Calu3 (cell line): ENCODE results near the gene MOCOS. TPM values are rescaled to one million over a fixed set of nuclear protein-coding genes. Genes with fewer than 3 reads are reported as not detected.

Experiments used
- BruUV-seq: library from RNA; stranded (reverse); fragments of 400-500 nt; replicated peaks from 2 replicates; lab custom pipeline; 2021; lab: Mats Ljungman, UMichigan
- CTCF ChIA-PET: fragments of 300-600 bp; sonication (Branson Sonifier 250); formaldehyde crosslinking; loops from one replicate; lab custom pipeline; 2022; ENCODE audit warnings: antibody characterized with exemption; lab: Charles Lee
- DNase-seq: peaks from one replicate; pipeline ENCODE4 v3.0.0; 2022
- H3K27ac Mint-ChIP-seq: one replicate; pipeline ENCODE4 v1.8.0; 2022; ENCODE audit warnings: mixed read lengths; ENCODE audit not compliant: unreplicated experiment
- H3K27me3 Mint-ChIP-seq: one replicate; pipeline ENCODE4 v1.8.0; 2022; ENCODE audit warnings: mixed read lengths; ENCODE audit not compliant: unreplicated experiment
- H3K36me3 Mint-ChIP-seq: one replicate; pipeline ENCODE4 v1.8.0; 2022; ENCODE audit warnings: mild to moderate bottlenecking, moderate library complexity, mixed read lengths; ENCODE audit not compliant: insufficient read depth, unreplicated experiment
- H3K4me1 Mint-ChIP-seq: one replicate; pipeline ENCODE4 v1.8.0; 2022; ENCODE audit warnings: mild to moderate bottlenecking, low read depth, mixed read lengths; ENCODE audit not compliant: unreplicated experiment
- H3K4me3 Mint-ChIP-seq: one replicate; pipeline ENCODE4 v1.8.0; 2022; ENCODE audit warnings: mild to moderate bottlenecking, low read depth, moderate library complexity, mixed read lengths; ENCODE audit not compliant: unreplicated experiment
- H3K9me3 Mint-ChIP-seq: one replicate; pipeline ENCODE4 v1.8.0; 2022; ENCODE audit warnings: low read depth, mixed read lengths; ENCODE audit not compliant: unreplicated experiment
- intact Hi-C: fragments of 100-400 bp; cut with micrococcal nuclease; formaldehyde crosslinking; loops from one replicate; pipeline ENCODE4 v1.10.0; 2022; ENCODE audit not compliant: unreplicated experiment
- total RNA-seq: library from RNA; stranded (reverse); gene quantifications from 2 replicates; pipeline ENCODE4 v1.2.3, GENCODE V29; 2022
- TF ChIP-seq, protein P1 (sequence below): fragments of 200-600 bp; IDR thresholded peaks from one replicate; pipeline ENCODE4 v1.8.0; 2022; ENCODE audit warnings: antibody characterized with exemption; ENCODE audit not compliant: unreplicated experiment

The MOCOS gene
- total RNA-seq, 1 experiment from 2014 or later: 24.5 TPM

DNA sequence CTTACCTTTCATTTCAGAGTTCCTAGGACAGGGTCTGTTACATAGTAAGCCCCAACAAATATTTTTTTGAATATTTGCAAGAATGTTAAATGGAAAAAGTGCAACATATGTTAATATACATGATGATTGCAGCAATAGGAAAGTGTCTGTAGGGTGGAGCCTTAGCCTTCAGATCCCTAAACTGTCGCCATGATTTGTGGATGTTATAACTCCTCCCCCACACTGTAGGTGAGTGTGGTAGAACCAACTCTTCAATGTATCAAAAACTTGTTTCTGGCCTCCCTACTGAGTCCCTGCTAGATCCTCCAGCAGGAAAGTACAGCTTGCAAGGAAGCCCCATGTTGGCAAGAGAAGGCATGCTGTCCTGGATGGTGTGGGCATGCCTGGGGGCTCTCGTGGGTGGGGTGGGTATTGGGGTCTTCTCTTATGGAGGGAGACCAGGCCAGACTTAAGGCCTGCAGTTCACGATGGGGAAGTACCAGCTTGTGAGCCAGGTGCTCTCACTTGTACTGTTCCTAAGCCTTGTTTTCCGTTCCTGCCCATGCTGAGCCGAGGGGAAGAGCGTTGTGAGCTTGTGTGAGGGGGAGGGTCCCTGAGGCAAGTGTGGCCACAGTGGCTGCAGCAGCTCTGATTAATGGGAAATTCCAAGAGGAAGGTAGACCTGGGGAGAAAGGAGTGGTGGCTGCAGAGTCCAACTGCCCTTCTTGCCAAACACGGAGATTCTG lies 121.6 kb downstream of the MOCOS start:
- H3K4me3 Mint-ChIP-seq: peak overlapping the region; percentile 64
- peaks cover 5% of the 10 kb centered on the region for H3K36me3 Mint-ChIP-seq
- H3K4me1 Mint-ChIP-seq: peaks cover 41% of the 10 kb centered on the region
- BruUV-seq: no TSS peak
- CTCF ChIA-PET: interaction anchor here (0.7 to 1.4 kb wide), 6 partner anchors 11 to 65 kb away, joined by 3 to 9 read pairs (median 3); partner anchors contain the start of gene FHOD3
- H3K27ac Mint-ChIP-seq: peak overlapping the region; percentile 84
- H3K27me3 Mint-ChIP-seq: peaks cover 25% of the 10 kb centered on the region
- TF ChIP-seq, protein P1, sequence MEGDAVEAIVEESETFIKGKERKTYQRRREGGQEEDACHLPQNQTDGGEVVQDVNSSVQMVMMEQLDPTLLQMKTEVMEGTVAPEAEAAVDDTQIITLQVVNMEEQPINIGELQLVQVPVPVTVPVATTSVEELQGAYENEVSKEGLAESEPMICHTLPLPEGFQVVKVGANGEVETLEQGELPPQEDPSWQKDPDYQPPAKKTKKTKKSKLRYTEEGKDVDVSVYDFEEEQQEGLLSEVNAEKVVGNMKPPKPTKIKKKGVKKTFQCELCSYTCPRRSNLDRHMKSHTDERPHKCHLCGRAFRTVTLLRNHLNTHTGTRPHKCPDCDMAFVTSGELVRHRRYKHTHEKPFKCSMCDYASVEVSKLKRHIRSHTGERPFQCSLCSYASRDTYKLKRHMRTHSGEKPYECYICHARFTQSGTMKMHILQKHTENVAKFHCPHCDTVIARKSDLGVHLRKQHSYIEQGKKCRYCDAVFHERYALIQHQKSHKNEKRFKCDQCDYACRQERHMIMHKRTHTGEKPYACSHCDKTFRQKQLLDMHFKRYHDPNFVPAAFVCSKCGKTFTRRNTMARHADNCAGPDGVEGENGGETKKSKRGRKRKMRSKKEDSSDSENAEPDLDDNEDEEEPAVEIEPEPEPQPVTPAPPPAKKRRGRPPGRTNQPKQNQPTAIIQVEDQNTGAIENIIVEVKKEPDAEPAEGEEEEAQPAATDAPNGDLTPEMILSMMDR: no peak
- no peaks in the 10 kb centered on the region for H3K9me3 Mint-ChIP-seq
- no peak for DNase-seq
- intact Hi-C loops: no loop called here

DNA sequence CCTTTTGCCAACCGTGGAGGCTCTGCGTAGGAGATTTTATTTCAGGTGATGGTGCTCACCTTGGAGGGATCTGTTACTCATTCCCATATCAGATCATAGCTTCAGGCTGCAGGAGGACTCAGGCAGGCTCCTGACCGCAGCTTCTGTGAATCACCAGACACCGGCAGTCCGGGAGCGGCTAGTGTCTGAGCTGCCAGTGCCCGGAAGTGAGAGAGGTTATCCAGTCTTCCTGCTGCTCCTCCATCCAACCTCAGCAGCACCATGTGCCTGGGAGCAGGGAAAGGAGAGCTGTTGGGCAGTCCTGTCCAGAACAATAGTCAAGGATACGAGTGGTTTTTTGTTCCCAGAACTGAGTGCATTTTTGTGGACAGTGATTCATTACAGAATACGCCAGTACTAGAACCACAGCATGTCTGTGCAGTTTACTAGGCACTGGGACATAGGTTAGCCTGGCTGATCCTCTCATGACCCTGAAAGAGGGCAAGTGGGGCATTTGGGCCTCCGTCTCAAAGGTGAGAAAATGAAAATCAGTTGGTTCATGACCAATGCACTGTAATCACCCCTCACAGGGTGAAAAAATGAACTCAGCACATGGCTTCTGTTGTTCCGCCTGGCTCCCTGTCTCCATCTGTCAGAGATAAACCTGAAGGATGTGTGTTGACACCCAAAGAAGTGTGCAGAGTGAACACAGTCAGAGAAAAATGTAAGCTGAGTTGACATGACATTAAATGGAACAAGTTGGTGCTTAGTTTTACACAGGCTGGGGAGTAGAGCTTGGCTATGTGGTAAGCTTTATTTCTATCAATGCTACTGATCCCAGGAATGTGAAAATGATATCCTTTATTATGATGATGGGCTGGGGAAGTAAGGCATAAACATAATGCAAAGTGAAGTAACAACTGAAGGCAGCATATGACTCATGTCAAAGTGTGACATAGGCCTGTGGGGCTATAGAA lies 122.4 kb downstream of the MOCOS start:
- intact Hi-C loops: no loop called here
- TF ChIP-seq, protein P1: no peak

DNA sequence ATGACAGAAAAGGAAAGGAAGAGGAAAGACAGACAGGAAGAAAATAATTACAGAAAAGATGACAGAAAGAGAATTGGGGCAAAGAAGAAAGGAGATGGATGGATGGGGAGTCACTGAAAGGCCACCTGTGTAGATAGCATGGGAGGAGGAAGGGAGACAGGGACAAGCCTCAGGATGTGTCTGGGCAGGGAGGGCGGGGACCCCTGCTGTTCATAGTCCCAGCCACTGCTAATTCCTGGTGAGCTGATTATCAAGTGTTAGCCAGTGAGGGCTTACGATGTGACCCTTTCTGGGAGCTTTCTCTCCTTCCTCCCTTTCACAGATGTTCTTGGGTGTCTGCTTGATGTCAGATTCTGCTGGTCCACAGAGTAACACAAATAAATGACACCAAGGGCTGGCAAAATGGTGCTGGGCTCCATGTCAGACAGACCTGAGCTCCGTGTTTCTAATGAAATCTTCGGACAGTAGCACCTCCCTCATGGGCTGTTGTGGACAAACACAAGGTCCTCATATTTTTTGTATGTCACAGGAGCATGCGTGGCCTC lies 123.8 kb downstream of the MOCOS start:
- Mint-ChIP-seq H3K4me3 (no peak overlapping the region), H3K36me3 (peaks cover 5% of the 10 kb centered on the region), H3K9me3 (no peaks in the 10 kb centered on the region), H3K27me3 (peaks cover 3% of the 10 kb centered on the region), H3K4me1 (peaks cover 54% of the 10 kb centered on the region), H3K27ac (no peak overlapping the region)
- intact Hi-C loops: no loop called here
- TF ChIP-seq, protein P1: no peak
- BruUV-seq: no TSS peak
- no peak for DNase-seq
- CTCF ChIA-PET: no interaction called here

More for the DNA sequence above, 122.4 kb downstream of the MOCOS start:
- CTCF ChIA-PET: interaction anchor here (0.6 to 1.4 kb wide), 8 partner anchors 12 to 258 kb away, joined by 3 to 9 read pairs (median 3); partner anchors contain the start of gene FHOD3
- Mint-ChIP-seq H3K4me3 (peak overlapping the region; percentile 64), H3K9me3 (no peaks in the 10 kb centered on the region), H3K4me1 (peaks cover 49% of the 10 kb centered on the region), H3K27me3 (peaks cover 17% of the 10 kb centered on the region), H3K27ac (peak overlapping the region; percentile 84), H3K36me3 (peaks cover 5% of the 10 kb centered on the region)
- no TSS peak for BruUV-seq
- peak; percentile 86 for DNase-seq

- CTCF ChIA-PET: interaction anchor here (0.7 kb wide), 1 partner anchor 52 kb away, joined by 3 read pairs; no protein-coding TSS in a partner anchor
- no TSS peak for BruUV-seq
- no peaks in the 10 kb centered on the region for H3K9me3 Mint-ChIP-seq
Observed at GRCh38 chr18:36312806-36313395, 125.6 kb downstream of the MOCOS start.

More at GRCh38 chr18:36312806-36313395, 125.6 kb downstream of the MOCOS start:
- Mint-ChIP-seq H3K36me3 (peaks cover 5% of the 10 kb centered on the region), H3K4me3 (no peak overlapping the region), H3K27me3 (no peaks in the 10 kb centered on the region), H3K27ac (no peak overlapping the region), H3K4me1 (peaks cover 54% of the 10 kb centered on the region)
- TF ChIP-seq, protein P1: no peak
- intact Hi-C loops: no loop called here
- no peak for DNase-seq
